ENCODE data around the gene PLXNB1.
"Not testable (repeated sequence)": the region's sequence is repeated elsewhere in the genome, so short reads cannot be mapped to it uniquely, and the experiment has no call there.

The PLXNB1 gene

GRCh38 chr3:48403533-48404439 lies 26.1 kb downstream of the PLXNB1 start:
- no peak for DNase-seq

- DNase-seq, result no peak
Measured at GRCh38 chr3:48402907-48403306, 27.0 kb downstream of the PLXNB1 start.

- no peak for DNase-seq
Measured at GRCh38 chr3:48402281-48402732, 27.6 kb downstream of the PLXNB1 start.

GRCh38 chr3:48401434-48401901 lies 28.4 kb downstream of the PLXNB1 start:
- not testable (repeated sequence) for DNase-seq

GRCh38 chr3:48400824-48401433 lies 29.0 kb downstream of the PLXNB1 start:
- peak; percentile 70 to 71 for DNase-seq

- peak; percentile 61 to 64 for DNase-seq
Measured at GRCh38 chr3:48399387-48400172, 30.3 kb downstream of the PLXNB1 start.

GRCh38 chr3:48398701-48399386 lies 31.0 kb downstream of the PLXNB1 start:
- no peak for DNase-seq

- no peak for DNase-seq
Measured at GRCh38 chr3:48397767-48398681, 31.9 kb downstream of the PLXNB1 start.

GRCh38 chr3:48395714-48396113 lies 34.2 kb downstream of the PLXNB1 start:
- no peak for DNase-seq

GRCh38 chr3:48394391-48394790 lies 35.5 kb downstream of the PLXNB1 start:
- no peak for DNase-seq

GRCh38 chr3:48388966-48389365 lies 40.9 kb downstream of the PLXNB1 start:
- no peak for DNase-seq

GRCh38 chr3:48387634-48388033 lies 42.3 kb downstream of the PLXNB1 start:
- no peak for DNase-seq

- DNase-seq, result no peak
Measured at GRCh38 chr3:48372862-48373435, 56.9 kb downstream of the PLXNB1 start.

- no peak for DNase-seq
Measured at GRCh38 chr3:48372377-48372770, 57.5 kb downstream of the PLXNB1 start.

GRCh38 chr3:48371651-48372376 lies 58.1 kb downstream of the PLXNB1 start, which contains the start of gene FBXW12:
FBXW12 (plus strand) TSS chr3:48372219; CDS start chr3:48372768, 549 bp downstream.
- DNase-seq, result no peak

- no peak for DNase-seq
Measured at GRCh38 chr3:48370333-48370713, 59.6 kb downstream of the PLXNB1 start.

- DNase-seq, result no peak
Measured at GRCh38 chr3:48369693-48370332, 60.1 kb downstream of the PLXNB1 start.

- DNase-seq, result no peak
Measured at GRCh38 chr3:48367201-48367600, 62.7 kb downstream of the PLXNB1 start.

- no peak for DNase-seq
Measured at GRCh38 chr3:48364840-48365239, 65.0 kb downstream of the PLXNB1 start.

- no peak for DNase-seq
Measured at GRCh38 chr3:48361928-48362327, 68.0 kb downstream of the PLXNB1 start.

Measured in AML-193 (cell line).